Esophagus squamous epithelium (tissue), 5 donors: ENCODE results near the gene CARD16. TPM values are rescaled to one million over a fixed set of nuclear protein-coding genes. Genes with fewer than 3 reads are reported as not detected.

Source experiments
- DNase-seq: peaks from one replicate; lab custom pipeline; 2025; lab: John Stamatoyannopoulos, UW
- H3K27ac ChIP-seq, 4 donors: fragments of 200-600 bp; sonication (generic); one replicate each; pipeline ENCODE4 v1.5.1; 2016 to 2019; ENCODE audit warnings: mild to moderate bottlenecking in 1 of 4
- H3K27me3 ChIP-seq, 4 donors: fragments of 200-600 bp; sonication (generic); 1 replicate in 3 of 4; 2 replicates in 1 of 4; pipeline versions ENCODE4 v1.5.1 to v1.6.0; 2017 to 2021; ENCODE audit warnings: antibody characterized with exemption in 1 of 4
- H3K36me3 ChIP-seq, 3 donors: fragments of 200-600 bp; sonication (generic); one replicate each; pipeline ENCODE4 v1.5.1; 2016 to 2019
- H3K4me1 ChIP-seq, 3 donors: fragments of 200-600 bp; sonication (generic); one replicate each; pipeline ENCODE4 v1.5.1; 2017 to 2019
- H3K4me3 ChIP-seq, 4 donors: fragments of 200-600 bp; sonication (generic); 1 replicate in 3 of 4; 2 replicates in 1 of 4; pipeline ENCODE4 v1.5.1; 2016 to 2019; ENCODE audit warnings: mild to moderate bottlenecking in 2 of 4, moderate library complexity in 1 of 4
- H3K9me3 ChIP-seq, 3 donors: fragments of 200-600 bp; sonication (generic); one replicate each; pipeline ENCODE4 v1.5.1; 2016 to 2019
- CTCF ChIP-seq, 6 experiments: fragments of 450-650 bp in 4 of 6; fragments of 200-600 bp in 2 of 6; sonication (generic) in 2 of 6; IDR thresholded peaks; one replicate each; pipeline ENCODE4 v1.5.1; 2016 to 2019; ENCODE audit warnings: antibody characterized with exemption in 6 of 6, mild to moderate bottlenecking in 4 of 6, moderate library complexity in 4 of 6
- POLR2A ChIP-seq, 4 donors: fragments of 450-650 bp; IDR thresholded peaks; one replicate each; pipeline ENCODE4 v1.6.1; 2017; ENCODE audit warnings: antibody characterized with exemption in 4 of 4, mild to moderate bottlenecking in 4 of 4, moderate library complexity in 3 of 4
- WGBS, 2 donors: methylation state at CpG; one replicate each; pipeline ENCODE4 v1.1.5; 2018; 5-methylcytosine and 5-hydroxymethylcytosine counted together
- intact Hi-C: fragments of 100-400 bp; cut with DNase I; formaldehyde crosslinking; loops from one replicate; pipeline ENCODE4 v1.15.0; 2022
- total RNA-seq, 4 donors: library from RNA; depleted of rRNA; stranded (reverse); fragments of >200 nt; gene quantifications; one replicate each; pipeline ENCODE4 v1.1.0, GENCODE V29; 2016
- donor health status: DM: yes; HTN: yes; CAD: no.

Gene CARD16
- total RNA-seq, 4 donors from 2014 or later, result 4.0 to 10.5 (median 8.4) TPM

GRCh38 chr11:104991994-104992393 is 53.1 kb downstream of the CARD16 start:
- no peak for DNase-seq
- Histone ChIP-seq H3K4me1 (no peaks in the 10 kb centered on the region), H3K4me3 (no peak overlapping the region), H3K9me3 (peaks cover 0 to 4% (median 4%) of the 10 kb centered on the region in 3 donors), H3K36me3 (no peaks in the 10 kb centered on the region), H3K27ac (no peak overlapping the region), H3K27me3 (no peaks in the 10 kb centered on the region)
- no peak for TF ChIP-seq CTCF (IDR thresholded peaks at IDR 0.05)
- TF ChIP-seq POLR2A (IDR thresholded peaks at IDR 0.05), result no peak
- 87 to 93% methylated on average over 4 of the region's 4 CpGs for WGBS, 2 donors
- intact Hi-C loops, result no loop called here

Other genes starting within 250 kb of the CARD16 start
- 1 to 10 TPM in 1 of 4 donors, under 1 TPM in 1, not detected in 2; 0.57 to 2.5 TPM for gene CASP12, start 146.9 kb downstream of the CARD16 start, total RNA-seq
- gene CASP4, start 76.8 kb downstream of the CARD16 start, total RNA-seq, result 100 to 1,000 TPM in 3 of 4 donors, 10 to 100 TPM in 1; 80.9 to 146 (median 115) TPM
- under 1 TPM in 1 of 4 donors, not detected in 3; 0.48 TPM for gene CASP5, start 22.2 kb downstream of the CARD16 start, total RNA-seq
- 10 to 100 TPM; 15.8 to 58.9 (median 20.5) TPM for gene CASP1, start 10.2 kb downstream of the CARD16 start, total RNA-seq
- gene CARD18, start 94.4 kb upstream of the CARD16 start, total RNA-seq, result 1 to 10 TPM in 1 of 4 donors, not detected in 3; 1.2 TPM